A673 (cell line): ENCODE data around the gene MPPED2. TPM values are rescaled to one million over a fixed set of nuclear protein-coding genes. Genes with fewer than 3 reads are reported as not detected.

Experiments used
- BruUV-seq: library from RNA; stranded (reverse); fragments of 400-500 nt; replicated peaks from 2 replicates; lab custom pipeline; 2021; lab: Mats Ljungman, UMichigan
- CTCF ChIA-PET: fragments of 300-600 bp; sonication (Branson Sonifier 250); formaldehyde crosslinking; loops from one replicate; lab custom pipeline; 2022; ENCODE audit warnings: antibody characterized with exemption; lab: Charles Lee
- POLR2A ChIA-PET: fragments of 300-600 bp; sonication (Branson Sonifier 250); formaldehyde crosslinking; loops from one replicate; lab custom pipeline; 2022; ENCODE audit warnings: antibody characterized with exemption; ENCODE audit not compliant: low non-redundant PET; lab: Charles Lee
- DNase-seq: peaks from one replicate; pipeline ENCODE4 v3.0.0-alpha.2; 2015; ENCODE audit warnings: low spot score
- H3K27ac ChIP-seq: fragments of 200-600 bp; sonication (generic); 2 replicates; pipeline ENCODE4 v1.5.1; 2016; ENCODE audit warnings: mixed run types, low read depth, mild to moderate bottlenecking, mixed read lengths, antibody characterized with exemption, low read length; ENCODE audit not compliant: poor library complexity, severe bottlenecking
- H3K27me3 ChIP-seq: fragments of 200-600 bp; sonication (generic); replicated peaks from 2 replicates; pipeline ENCODE4 v1.6.1; 2017; ENCODE audit warnings: mixed run types, low read depth, mild to moderate bottlenecking, mixed read lengths, antibody characterized with exemption, low read length; ENCODE audit not compliant: insufficient read depth, poor library complexity
- H3K36me3 ChIP-seq: fragments of 200-600 bp; sonication (generic); 2 replicates; pipeline ENCODE4 v1.6.1; 2016; ENCODE audit warnings: mixed run types, mild to moderate bottlenecking, mixed read lengths, antibody characterized with exemption, low read length; ENCODE audit not compliant: insufficient read depth, poor library complexity, severe bottlenecking
- H3K4me1 ChIP-seq: fragments of 200-600 bp; sonication (generic); 2 replicates; pipeline ENCODE4 v1.6.1; 2017; ENCODE audit warnings: mixed run types, mild to moderate bottlenecking, mixed read lengths, antibody characterized with exemption, low read length; ENCODE audit not compliant: insufficient read depth, poor library complexity, severe bottlenecking
- H3K4me3 ChIP-seq: fragments of 200-600 bp; sonication (generic); 2 replicates; pipeline ENCODE4 v1.5.1; 2016; ENCODE audit warnings: low read depth, mixed run types, mild to moderate bottlenecking, mixed read lengths, low read length; ENCODE audit not compliant: poor library complexity, severe bottlenecking
- H3K9me3 ChIP-seq: fragments of 200-600 bp; sonication (generic); 2 replicates; pipeline ENCODE4 v1.6.1; 2016; ENCODE audit warnings: mixed run types, low read depth, mild to moderate bottlenecking, mixed read lengths, antibody characterized with exemption, low read length; ENCODE audit not compliant: poor library complexity, severe bottlenecking
- EZH2 ChIP-seq: fragments of 200-600 bp; sonication (generic); IDR thresholded peaks from 2 replicates; pipeline ENCODE4 v1.6.1; 2017; ENCODE audit warnings: borderline replicate concordance, low read depth, mild to moderate bottlenecking, mixed read lengths, antibody characterized with exemption, low read length; ENCODE audit not compliant: poor library complexity, severe bottlenecking
- intact Hi-C: fragments of 100-400 bp; cut with micrococcal nuclease; formaldehyde crosslinking; loops from one replicate; pipeline ENCODE4 v1.10.0; 2022; ENCODE audit not compliant: unreplicated experiment
- total RNA-seq: library from RNA; stranded (reverse); gene quantifications from 2 replicates; pipeline ENCODE4 v1.2.3, GENCODE V29; 2021
- TF ChIP-seq, protein P1 (sequence below): fragments of 300-800, 200-600 bp; sonication (generic); conservative IDR thresholded peaks from 2 replicates; pipeline ENCODE4 v1.5.1; 2017; ENCODE audit warnings: low read depth, mild to moderate bottlenecking, antibody characterized with exemption, low read length, moderate library complexity, mixed read lengths

The MPPED2 gene
- total RNA-seq, 1 experiment from 2014 or later: 2.0 TPM

GRCh38 chr11:30412509-30412908 is 173.6 kb downstream of the MPPED2 start:
- Histone ChIP-seq H3K27ac (no peak overlapping the region), H3K36me3 (no peaks in the 10 kb centered on the region), H3K4me1 (no peaks in the 10 kb centered on the region), H3K4me3 (no peak overlapping the region), H3K9me3 (no peaks in the 10 kb centered on the region), H3K27me3 (peaks cover 8% of the 10 kb centered on the region)
- no peak for DNase-seq
- ChIA-PET POLR2A (no interaction called here), CTCF (no interaction called here)
- intact Hi-C loops: no loop called here
- BruUV-seq: no TSS peak
- TF ChIP-seq, protein P1, sequence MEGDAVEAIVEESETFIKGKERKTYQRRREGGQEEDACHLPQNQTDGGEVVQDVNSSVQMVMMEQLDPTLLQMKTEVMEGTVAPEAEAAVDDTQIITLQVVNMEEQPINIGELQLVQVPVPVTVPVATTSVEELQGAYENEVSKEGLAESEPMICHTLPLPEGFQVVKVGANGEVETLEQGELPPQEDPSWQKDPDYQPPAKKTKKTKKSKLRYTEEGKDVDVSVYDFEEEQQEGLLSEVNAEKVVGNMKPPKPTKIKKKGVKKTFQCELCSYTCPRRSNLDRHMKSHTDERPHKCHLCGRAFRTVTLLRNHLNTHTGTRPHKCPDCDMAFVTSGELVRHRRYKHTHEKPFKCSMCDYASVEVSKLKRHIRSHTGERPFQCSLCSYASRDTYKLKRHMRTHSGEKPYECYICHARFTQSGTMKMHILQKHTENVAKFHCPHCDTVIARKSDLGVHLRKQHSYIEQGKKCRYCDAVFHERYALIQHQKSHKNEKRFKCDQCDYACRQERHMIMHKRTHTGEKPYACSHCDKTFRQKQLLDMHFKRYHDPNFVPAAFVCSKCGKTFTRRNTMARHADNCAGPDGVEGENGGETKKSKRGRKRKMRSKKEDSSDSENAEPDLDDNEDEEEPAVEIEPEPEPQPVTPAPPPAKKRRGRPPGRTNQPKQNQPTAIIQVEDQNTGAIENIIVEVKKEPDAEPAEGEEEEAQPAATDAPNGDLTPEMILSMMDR: no peak
- no peak for TF ChIP-seq EZH2

- no peak for TF ChIP-seq EZH2
- TF ChIP-seq, protein P1: no peak
- ChIA-PET CTCF (no interaction called here), POLR2A (no interaction called here)
- Histone ChIP-seq H3K4me3 (no peak overlapping the region), H3K27ac (no peak overlapping the region), H3K4me1 (no peaks in the 10 kb centered on the region), H3K27me3 (peaks cover 8% of the 10 kb centered on the region), H3K36me3 (no peaks in the 10 kb centered on the region), H3K9me3 (no peaks in the 10 kb centered on the region)
- BruUV-seq: no TSS peak
- intact Hi-C loops: no loop called here
- no peak for DNase-seq
Observed at GRCh38 chr11:30411383-30411782, 174.8 kb downstream of the MPPED2 start.

DNA sequence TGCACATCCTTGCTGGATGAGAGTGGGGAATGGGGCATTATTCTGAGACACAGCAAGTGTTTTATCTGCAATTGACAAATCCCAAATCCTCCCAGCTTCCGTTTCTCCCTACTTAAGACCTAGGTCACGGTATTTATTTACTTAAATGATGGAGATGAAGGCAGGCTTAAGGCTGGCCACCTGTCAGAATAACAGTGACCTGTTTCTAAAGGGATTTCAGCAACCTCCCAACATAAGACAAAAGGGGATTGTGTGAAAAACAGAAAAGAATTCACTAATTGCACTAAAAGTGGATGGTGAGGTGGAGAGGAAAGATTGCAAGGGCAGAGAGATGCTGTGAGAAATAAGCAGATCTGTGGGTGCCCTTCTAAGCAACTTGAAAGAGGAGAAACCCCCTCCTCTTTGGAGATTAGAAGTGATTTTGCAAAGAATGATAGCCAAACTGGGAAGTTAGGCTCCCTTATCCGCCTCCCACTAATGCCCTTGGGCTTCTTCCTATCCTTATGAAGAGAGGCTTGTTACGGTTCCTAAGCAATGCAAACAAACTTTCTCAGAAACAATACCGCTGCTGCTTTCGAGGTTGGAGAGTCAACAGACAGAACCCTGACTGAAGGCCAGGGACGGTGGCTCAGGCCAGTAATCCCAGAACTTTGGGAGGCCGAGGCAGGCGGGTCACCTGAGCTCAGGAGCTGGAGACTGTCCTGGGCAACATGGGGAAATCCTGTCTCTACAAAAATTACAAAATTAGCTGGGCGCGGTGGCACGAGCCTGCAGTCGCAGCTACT is 179.0 kb downstream of the MPPED2 start:
- Histone ChIP-seq H3K4me1 (no peaks in the 10 kb centered on the region), H3K36me3 (no peaks in the 10 kb centered on the region), H3K27ac (no peak overlapping the region), H3K9me3 (no peaks in the 10 kb centered on the region), H3K4me3 (no peak overlapping the region), H3K27me3 (peaks cover 8% of the 10 kb centered on the region)
- ChIA-PET CTCF (no interaction called here), POLR2A (no interaction called here)
- no TSS peak for BruUV-seq
- TF ChIP-seq EZH2: no peak
- TF ChIP-seq, protein P1: no peak
- no peak for DNase-seq
- intact Hi-C loops: no loop called here
